GM21528 (cell line): ENCODE results near the gene ZNF581.

Experiments
- ATAC-seq: cut with Tn5 transposase; IDR thresholded peaks from one replicate; pipeline ENCODE4 v1.9.1; 2021; ENCODE audit warnings: mild to moderate bottlenecking, moderate library complexity; ENCODE audit not compliant: unreplicated experiment, low FRiP score

ZNF581 gene

GRCh38 chr19:55625004-55625326, 18.5 kb upstream of the ZNF581 start:
- no peak for ATAC-seq

- no peak for ATAC-seq
Observed at GRCh38 chr19:55626350-55626749, 17.1 kb upstream of the ZNF581 start.

GRCh38 chr19:55632463-55632834, 11.0 kb upstream of the ZNF581 start:
- no peak for ATAC-seq

GRCh38 chr19:55633861-55634260, 9.6 kb upstream of the ZNF581 start:
- ATAC-seq: no peak

DNA sequence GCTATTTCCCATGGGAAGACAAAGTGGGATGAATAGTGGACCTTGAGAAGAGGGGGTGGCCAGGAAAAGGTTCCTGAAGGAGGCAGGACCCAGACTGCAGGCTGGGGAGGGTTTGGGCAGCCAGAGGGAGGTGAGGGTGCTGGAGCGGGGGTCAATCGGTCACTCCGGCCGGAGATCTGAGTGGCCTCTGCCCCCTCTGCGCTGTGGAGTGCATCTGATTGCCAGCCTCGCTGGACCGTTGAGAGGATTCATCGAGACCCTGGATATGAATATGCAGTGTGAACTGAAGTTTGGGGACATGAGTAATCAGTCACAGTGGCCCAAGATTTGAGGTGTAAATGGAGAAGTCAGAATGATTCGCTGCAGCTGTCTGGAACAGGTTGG, 8.1 kb upstream of the ZNF581 start:
- ATAC-seq: no peak

DNA sequence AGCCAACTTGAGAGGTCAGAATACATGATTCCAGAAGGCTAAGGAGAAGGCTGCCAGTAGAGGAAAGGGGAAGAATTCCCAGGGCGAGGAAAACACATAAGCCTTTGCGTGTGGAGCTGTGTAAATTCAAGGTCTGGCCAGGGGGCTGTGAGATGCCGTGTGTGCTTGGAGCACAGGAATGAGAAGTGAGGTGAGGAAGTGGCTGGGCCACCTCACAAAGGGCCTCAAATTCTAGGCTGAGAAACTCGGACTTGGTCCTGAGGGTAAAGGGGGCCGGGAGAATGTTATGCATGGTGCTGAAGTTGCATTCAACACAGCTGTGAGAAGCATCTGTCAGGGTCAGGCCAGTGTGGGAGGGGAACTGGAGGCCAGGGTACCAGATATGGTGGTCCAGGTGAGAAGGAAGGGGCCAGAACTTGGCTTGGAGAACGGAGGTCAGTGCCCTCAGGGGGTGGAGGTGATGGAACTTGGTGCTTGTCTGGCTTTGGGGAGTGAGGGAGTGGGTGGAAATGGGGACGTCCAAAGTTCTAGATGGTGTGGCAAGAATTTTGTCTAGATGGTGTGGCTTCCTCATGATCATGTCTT, 7.5 kb upstream of the ZNF581 start:
- ATAC-seq: no peak

GRCh38 chr19:55636723-55637122, 6.7 kb upstream of the ZNF581 start:
- ATAC-seq: no peak

- ATAC-seq: no peak
Observed at GRCh38 chr19:55637534-55637933, 5.9 kb upstream of the ZNF581 start.

GRCh38 chr19:55638864-55639359, 4.5 kb upstream of the ZNF581 start:
- ATAC-seq: no peak

DNA sequence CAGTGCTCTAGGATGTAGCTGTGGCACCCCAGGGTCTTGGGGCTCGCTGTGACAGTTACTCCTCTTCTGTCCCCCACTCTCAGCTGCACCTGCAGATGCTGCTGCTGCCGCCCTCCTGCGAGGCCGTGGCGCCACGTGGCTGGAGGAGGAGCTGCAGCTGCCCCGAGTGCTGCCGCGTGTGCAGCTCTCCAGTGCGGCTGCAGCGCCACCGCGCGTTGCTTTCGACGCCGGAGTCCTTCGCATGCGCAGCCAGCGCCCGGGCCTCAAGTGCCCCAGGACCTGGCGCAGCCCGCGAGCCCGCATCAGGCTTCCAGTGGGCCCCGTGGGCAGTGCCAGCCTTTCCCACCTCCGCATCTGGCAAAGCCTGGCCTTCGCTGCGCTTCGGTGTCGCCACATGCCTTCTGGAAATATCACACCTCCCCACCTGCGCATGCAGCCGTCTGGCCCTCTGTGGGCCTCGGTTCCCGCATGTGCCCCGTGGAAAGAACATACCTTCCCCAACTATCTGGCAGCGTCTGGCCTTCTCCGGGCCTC, 3.3 kb upstream of the ZNF581 start:
- no peak for ATAC-seq

- no peak for ATAC-seq
Observed at GRCh38 chr19:55640577-55641425, 2.6 kb upstream of the ZNF581 start, which contains the start of gene ZNF580. Gene ZNF580 (plus strand): TSS chr19:55641002. CDS start chr19:55642509, 1,507 bp downstream.

DNA sequence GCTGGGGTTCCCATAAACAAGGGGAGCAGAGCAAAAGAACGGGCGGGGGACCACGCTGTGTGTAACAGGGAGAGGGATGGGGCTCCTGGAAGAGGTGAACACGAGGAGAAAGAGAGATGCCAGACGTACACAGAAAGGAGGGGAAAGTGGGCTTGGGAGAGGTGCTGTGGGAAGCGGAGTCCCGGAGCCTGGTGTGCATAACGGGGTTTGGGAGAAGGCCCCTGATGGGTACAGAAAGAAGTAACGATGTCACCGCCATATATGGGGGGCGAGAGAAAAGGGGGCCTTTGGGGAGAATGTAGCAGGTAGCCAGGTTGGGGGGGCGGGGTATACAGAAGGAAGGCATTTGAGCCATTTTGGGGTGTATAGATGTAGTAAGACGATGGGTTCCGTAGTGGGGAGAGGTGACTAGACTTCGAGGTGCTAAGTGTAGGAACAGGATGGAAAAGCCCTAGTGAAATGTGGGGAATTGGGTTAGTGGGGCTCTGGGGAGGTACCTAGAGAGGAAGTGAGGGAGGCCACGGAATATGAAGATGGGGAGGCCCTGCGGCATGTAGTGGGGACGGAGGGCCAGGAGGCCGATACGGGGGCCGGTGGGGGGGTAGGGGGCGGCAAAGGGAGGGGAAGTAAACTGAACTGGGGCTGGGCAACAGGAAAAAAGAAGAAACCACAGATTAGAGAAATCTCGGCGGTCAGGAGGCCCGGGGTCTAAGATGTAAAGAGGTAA, 1.9 kb upstream of the ZNF581 start:
- no peak for ATAC-seq

- ATAC-seq: no peak
Observed at GRCh38 chr19:55642153-55643002, 1.1 kb upstream of the ZNF581 start.

DNA sequence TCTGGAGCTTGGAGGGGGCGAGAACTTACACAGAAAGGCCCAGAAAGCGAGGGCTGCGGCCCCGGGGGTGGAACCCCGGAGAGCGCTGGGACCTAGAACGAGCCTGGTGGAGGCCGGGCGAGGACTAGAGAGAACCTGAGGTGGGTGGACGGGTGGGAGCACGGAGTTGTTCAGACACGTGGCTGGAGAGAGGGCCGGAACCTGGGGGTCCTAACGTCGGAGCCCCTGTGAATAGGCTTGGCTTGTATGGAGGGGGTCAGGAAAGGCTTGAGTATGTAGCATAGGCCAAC, 383 bp downstream of the ZNF581 start:
- ATAC-seq: no peak

DNA sequence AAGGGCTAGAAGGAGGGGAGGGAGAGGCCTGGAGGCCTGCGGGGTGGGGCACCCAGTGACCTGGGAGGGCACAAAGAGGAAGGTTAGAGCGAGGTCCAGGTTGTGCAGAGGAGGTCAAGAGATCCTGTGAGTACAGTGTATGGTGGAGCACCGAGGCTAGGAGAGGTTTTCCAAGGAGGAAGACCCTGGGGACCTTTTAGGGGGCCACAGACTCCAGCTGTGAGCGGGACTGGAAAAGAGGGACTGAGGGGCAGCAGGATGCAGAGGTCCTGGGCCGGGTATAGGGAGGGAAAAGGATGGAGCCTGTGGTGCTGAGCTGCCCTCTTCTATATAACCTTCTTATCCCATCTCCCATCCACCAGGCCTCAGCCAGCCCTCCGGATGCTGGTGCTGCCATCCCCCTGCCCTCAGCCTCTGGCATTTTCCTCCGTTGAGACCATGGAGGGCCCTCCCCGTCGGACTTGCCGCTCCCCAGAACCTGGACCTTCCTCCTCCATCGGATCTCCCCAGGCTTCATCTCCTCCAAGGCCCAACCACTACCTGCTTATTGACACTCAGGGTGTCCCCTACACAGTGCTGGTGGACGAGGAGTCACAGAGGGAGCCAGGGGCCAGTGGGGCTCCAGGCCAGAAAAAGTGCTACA, 863 bp downstream of the ZNF581 start:
- ATAC-seq: no peak

GRCh38 chr19:55644842-55645511, 1.5 kb downstream of the ZNF581 start:
- ATAC-seq: no peak

DNA sequence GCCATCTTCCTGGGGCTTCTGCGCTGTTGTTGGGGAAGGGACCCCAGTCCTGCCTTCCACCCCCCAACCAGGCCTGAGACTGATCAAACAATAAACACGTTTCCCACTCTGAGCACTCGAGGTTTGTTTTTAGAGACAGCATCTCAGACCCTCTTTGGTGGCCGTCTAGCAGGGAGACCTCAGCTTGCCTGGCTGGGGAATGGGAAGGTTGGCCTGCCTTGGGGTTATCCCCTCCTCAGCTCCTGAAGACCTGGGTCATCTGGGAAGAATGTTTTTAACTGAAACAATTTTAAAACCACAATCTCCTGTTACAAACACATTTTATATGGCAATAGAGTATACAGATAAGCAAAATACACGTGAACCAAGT, 2.0 kb downstream of the ZNF581 start:
- ATAC-seq: no peak

GRCh38 chr19:55646889-55647731, 3.7 kb downstream of the ZNF581 start:
- ATAC-seq: no peak
